Activated CD4-positive, alpha-beta T cell treated with anti-CD3 and anti-CD28 coated beads for 36 hours (primary cell): Measurements from ENCODE around the gene TMEM30A. TPM values are rescaled to one million over a fixed set of nuclear protein-coding genes. Genes with fewer than 3 reads are reported as not detected.

Source experiments
- ATAC-seq: fragments of 200-7000 bp; cut with Tn5 transposase; one replicate; pipeline ENCODE4 v1.10.0; 2021; ENCODE audit warnings: mild to moderate bottlenecking, moderate library complexity
- CTCF ChIA-PET: fragments of 350-600 bp; sonication (Branson Sonifier 250); formaldehyde crosslinking; loops from one replicate; lab custom pipeline; 2021; ENCODE audit warnings: antibody characterized with exemption; lab: Charles Lee
- POLR2A ChIA-PET: fragments of 350-600 bp; sonication (Branson Sonifier 250); formaldehyde crosslinking; loops from one replicate; lab custom pipeline; 2021; ENCODE audit warnings: antibody characterized with exemption, inconsistent platforms; lab: Charles Lee
- DNase-seq: peaks from one replicate; pipeline ENCODE4 v3.0.0-alpha.2; 2020
- H3K27ac Mint-ChIP-seq: one replicate; pipeline ENCODE4 v1.8.0; 2021; ENCODE audit warnings: mixed read lengths
- H3K27me3 Mint-ChIP-seq: one replicate; pipeline ENCODE4 v1.8.0; 2021; ENCODE audit warnings: mixed read lengths
- H3K36me3 Mint-ChIP-seq: one replicate; pipeline ENCODE4 v1.8.0; 2021; ENCODE audit warnings: low read depth, mixed read lengths
- H3K4me1 Mint-ChIP-seq: one replicate; pipeline ENCODE4 v1.8.0; 2021; ENCODE audit warnings: mixed read lengths
- H3K4me3 Mint-ChIP-seq: one replicate; pipeline ENCODE4 v1.8.0; 2021; ENCODE audit warnings: mild to moderate bottlenecking, moderate library complexity, mixed read lengths
- H3K9me3 Mint-ChIP-seq: one replicate; pipeline ENCODE4 v1.8.0; 2021; ENCODE audit warnings: low read depth, mixed read lengths
- intact Hi-C, 2 experiments: fragments of 100-400 bp; cut with DNase I in 1 of 2; cut with micrococcal nuclease in 1 of 2; formaldehyde crosslinking; loops; one replicate each; pipeline versions ENCODE4 v1.14.2 to v1.15.1; 2022 to 2024; cut with DNase I, micrococcal nuclease
- total RNA-seq, 2 experiments: library from RNA; stranded (reverse); gene quantifications; one replicate each; pipeline ENCODE4 v1.2.3, GENCODE V29; 2021

TMEM30A gene
- total RNA-seq, 2 experiments from 2014 or later = 23.4 to 44.3 TPM

- H3K27ac Mint-ChIP-seq = no peak overlapping the region
- DNase-seq (no peak), ATAC-seq (no peak)
- ChIA-PET POLR2A (no interaction called here), CTCF (interaction anchor here (0.7 to 2.1 kb wide), 3 partner anchors 26 to 1580 kb away, joined by 3 to 8 read pairs (median 3); no protein-coding TSS in a partner anchor)
- H3K36me3 Mint-ChIP-seq = peaks cover 18% of the 10 kb centered on the region
- no peaks in the 10 kb centered on the region for H3K27me3 Mint-ChIP-seq
- no peaks in the 10 kb centered on the region for H3K9me3 Mint-ChIP-seq
- intact Hi-C loops = no loop called here
- peaks cover 6% of the 10 kb centered on the region for H3K4me1 Mint-ChIP-seq
- no peak overlapping the region for H3K4me3 Mint-ChIP-seq
Measured at GRCh38 chr6:75234126-75234865, 50.3 kb downstream of the TMEM30A start.

- POLR2A ChIA-PET = no interaction called here
- no peak overlapping the region for H3K4me3 Mint-ChIP-seq
- H3K9me3 Mint-ChIP-seq = no peaks in the 10 kb centered on the region
- intact Hi-C loops = no loop called here
- H3K27me3 Mint-ChIP-seq = no peaks in the 10 kb centered on the region
- CTCF ChIA-PET = interaction anchor here (0.7 to 2.1 kb wide), 2 partner anchors 25 to 291 kb away, joined by 4 to 8 read pairs; no protein-coding TSS in a partner anchor
- no peak overlapping the region for H3K27ac Mint-ChIP-seq
- H3K36me3 Mint-ChIP-seq = peaks cover 11% of the 10 kb centered on the region
- DNase-seq (no peak), ATAC-seq (no peak)
- H3K4me1 Mint-ChIP-seq = no peaks in the 10 kb centered on the region
Measured at GRCh38 chr6:75233092-75233615, 51.4 kb downstream of the TMEM30A start.

- DNase-seq (peak; percentile 19), ATAC-seq (no peak)
- Mint-ChIP-seq H3K4me1 (no peaks in the 10 kb centered on the region), H3K27me3 (no peaks in the 10 kb centered on the region), H3K9me3 (no peaks in the 10 kb centered on the region), H3K27ac (no peak overlapping the region), H3K36me3 (no peaks in the 10 kb centered on the region), H3K4me3 (no peak overlapping the region)
- intact Hi-C loops = no loop called here
- ChIA-PET POLR2A (no interaction called here), CTCF (no interaction called here)
Measured at GRCh38 chr6:75230484-75231325, 53.9 kb downstream of the TMEM30A start.

DNA sequence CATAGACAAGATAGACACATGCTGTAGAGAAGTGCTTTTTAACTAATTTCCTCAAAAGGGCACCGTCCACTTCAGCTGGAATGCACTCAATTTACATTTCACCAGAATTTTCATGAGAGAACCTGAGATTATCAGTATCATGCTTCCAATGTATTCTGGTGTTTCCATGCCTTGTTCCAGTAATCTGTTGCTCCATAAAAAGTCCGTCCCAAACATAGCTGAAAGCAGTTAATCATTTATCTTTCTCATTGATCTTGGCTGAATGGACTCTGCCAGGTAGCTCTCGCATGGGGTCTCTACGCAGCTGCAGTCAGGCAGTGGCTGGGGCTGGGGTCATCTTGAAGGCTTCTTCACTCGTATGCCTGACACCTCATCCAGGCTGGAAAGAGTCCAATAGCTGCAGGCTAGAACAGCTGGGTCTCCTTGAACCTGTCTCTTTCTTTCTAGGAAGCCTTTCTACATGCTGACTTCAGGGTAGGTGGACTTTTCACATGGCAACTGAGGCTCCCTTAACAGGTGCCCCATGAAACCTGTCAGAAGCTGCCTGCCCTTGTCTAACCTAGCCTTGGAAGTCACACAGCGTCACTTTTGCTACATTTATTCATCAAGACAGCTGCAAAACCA, 60.2 kb downstream of the TMEM30A start:
- CTCF ChIA-PET = interaction anchor here (3.0 kb wide), 1 partner anchor 14 kb away, joined by 20 read pairs; no protein-coding TSS in a partner anchor
- Mint-ChIP-seq H3K4me3 (no peak overlapping the region), H3K27ac (no peak overlapping the region), H3K9me3 (no peaks in the 10 kb centered on the region), H3K27me3 (peaks cover 13% of the 10 kb centered on the region), H3K36me3 (no peaks in the 10 kb centered on the region), H3K4me1 (no peaks in the 10 kb centered on the region)
- DNase-seq (no peak), ATAC-seq (no peak)
- POLR2A ChIA-PET = no interaction called here
- intact Hi-C loops = no loop called here

GRCh38 chr6:75223428-75223827, 61.2 kb downstream of the TMEM30A start:
- intact Hi-C loops = no loop called here

DNA sequence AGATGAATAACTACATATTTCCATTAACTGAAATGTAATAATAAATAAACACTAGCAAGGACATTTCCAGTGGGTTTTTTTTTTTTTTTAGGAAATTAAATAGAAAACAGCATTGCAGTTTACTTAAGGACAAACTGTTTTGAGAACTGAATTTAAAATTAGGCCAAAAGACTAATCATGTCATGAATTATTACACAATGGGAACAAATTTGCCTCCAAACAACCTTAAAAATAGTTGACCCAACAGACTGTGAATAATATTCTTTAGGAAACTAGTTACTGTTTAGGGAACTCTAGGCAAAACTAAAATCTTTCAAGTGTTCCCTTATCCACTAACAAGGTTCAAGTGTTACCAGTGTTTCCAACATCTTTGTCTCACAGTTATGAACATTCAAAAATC, 62.3 kb downstream of the TMEM30A start:
- no peak overlapping the region for H3K27ac Mint-ChIP-seq
- ChIA-PET CTCF (interaction anchor here (2.7 to 3.0 kb wide), 2 partner anchors 12 to 13 kb away, joined by 20 to 24 read pairs; no protein-coding TSS in a partner anchor), POLR2A (no interaction called here)
- peaks cover 5% of the 10 kb centered on the region for H3K4me1 Mint-ChIP-seq
- H3K36me3 Mint-ChIP-seq = no peaks in the 10 kb centered on the region
- H3K9me3 Mint-ChIP-seq = no peaks in the 10 kb centered on the region
- H3K4me3 Mint-ChIP-seq = no peak overlapping the region
- peaks cover 21% of the 10 kb centered on the region for H3K27me3 Mint-ChIP-seq
- intact Hi-C loops = no loop called here
- DNase-seq (no peak), ATAC-seq (no peak)

More at GRCh38 chr6:75223428-75223827, 61.2 kb downstream of the TMEM30A start:
- peaks cover 15% of the 10 kb centered on the region for H3K27me3 Mint-ChIP-seq
- H3K27ac Mint-ChIP-seq = no peak overlapping the region
- H3K9me3 Mint-ChIP-seq = no peaks in the 10 kb centered on the region
- no peak for ATAC-seq
- ChIA-PET CTCF (interaction anchor here (0.6 to 3.0 kb wide), 2 partner anchors 13 to 223 kb away, joined by 3 to 20 read pairs; no protein-coding TSS in a partner anchor), POLR2A (no interaction called here)
- H3K4me1 Mint-ChIP-seq = no peaks in the 10 kb centered on the region
- DNase-seq = no peak
- no peaks in the 10 kb centered on the region for H3K36me3 Mint-ChIP-seq
- no peak overlapping the region for H3K4me3 Mint-ChIP-seq

DNA sequence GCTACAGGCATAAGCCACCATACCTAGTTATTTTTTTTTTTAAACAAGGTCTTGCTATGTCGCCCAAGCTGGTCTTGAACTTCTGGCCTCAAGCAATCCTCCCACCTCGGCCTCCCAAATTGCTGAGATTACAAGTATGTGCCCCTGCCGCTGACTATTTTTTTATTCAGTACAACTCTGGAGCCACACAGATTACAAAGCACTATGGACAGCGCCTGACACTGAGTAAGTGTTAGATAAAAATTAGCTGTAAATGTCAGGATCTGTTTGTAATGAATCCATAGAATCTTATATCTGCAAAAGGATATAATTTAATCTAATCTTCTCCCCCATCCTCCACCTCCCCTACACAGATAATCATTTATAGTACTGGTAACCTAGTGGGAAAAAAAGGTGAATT, 63.5 kb downstream of the TMEM30A start:
- H3K4me3 Mint-ChIP-seq = no peak overlapping the region
- intact Hi-C loops = no loop called here
- ATAC-seq (no peak), DNase-seq (no peak)
- ChIA-PET CTCF (interaction anchor here (0.6 to 2.7 kb wide), 6 partner anchors 8 to 1520 kb away, joined by 3 to 24 read pairs (median 4); no protein-coding TSS in a partner anchor), POLR2A (no interaction called here)
- peaks cover 23% of the 10 kb centered on the region for H3K27me3 Mint-ChIP-seq
- H3K4me1 Mint-ChIP-seq = peaks cover 7% of the 10 kb centered on the region
- H3K9me3 Mint-ChIP-seq = no peaks in the 10 kb centered on the region
- H3K36me3 Mint-ChIP-seq = no peaks in the 10 kb centered on the region
- no peak overlapping the region for H3K27ac Mint-ChIP-seq

DNA sequence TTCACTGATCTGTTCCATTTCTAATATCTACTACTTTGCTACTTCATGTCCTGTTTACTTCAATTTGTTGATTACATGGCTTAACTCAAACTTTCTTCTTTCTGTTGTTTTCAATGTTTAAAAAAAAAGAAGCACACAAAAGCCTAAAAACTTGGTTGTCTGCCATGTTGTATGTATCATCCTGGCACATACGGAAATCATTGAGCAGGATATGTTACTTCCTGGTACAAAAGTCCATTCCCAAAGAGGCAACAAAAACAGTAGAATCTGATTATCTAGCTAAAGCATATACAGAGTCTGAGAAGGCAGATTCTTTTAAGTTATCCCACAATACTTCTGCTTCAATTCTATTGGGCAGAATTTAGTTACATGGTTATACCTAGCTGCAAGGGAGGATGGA, 64.2 kb downstream of the TMEM30A start:
- H3K27ac Mint-ChIP-seq = no peak overlapping the region
- intact Hi-C loops = no loop called here
- H3K27me3 Mint-ChIP-seq = peaks cover 29% of the 10 kb centered on the region
- ChIA-PET CTCF (interaction anchor here (0.6 to 2.7 kb wide), 5 partner anchors 9 to 1484 kb away, joined by 3 to 24 read pairs (median 5); partner anchors contain the start of gene COL12A1), POLR2A (no interaction called here)
- H3K4me3 Mint-ChIP-seq = no peak overlapping the region
- peaks cover 7% of the 10 kb centered on the region for H3K4me1 Mint-ChIP-seq
- ATAC-seq (no peak), DNase-seq (no peak)
- H3K9me3 Mint-ChIP-seq = no peaks in the 10 kb centered on the region
- H3K36me3 Mint-ChIP-seq = no peaks in the 10 kb centered on the region

GRCh38 chr6:75219263-75219662, 65.3 kb downstream of the TMEM30A start:
- intact Hi-C loops = no loop called here
- H3K27ac Mint-ChIP-seq = no peak overlapping the region
- H3K27me3 Mint-ChIP-seq = peaks cover 27% of the 10 kb centered on the region
- no peaks in the 10 kb centered on the region for H3K36me3 Mint-ChIP-seq
- no peaks in the 10 kb centered on the region for H3K9me3 Mint-ChIP-seq
- CTCF ChIA-PET = interaction anchor here (0.9 to 2.7 kb wide), 3 partner anchors 10 to 1486 kb away, joined by 3 to 24 read pairs (median 5); partner anchors contain the start of gene COL12A1
- no peak overlapping the region for H3K4me3 Mint-ChIP-seq
- peaks cover 7% of the 10 kb centered on the region for H3K4me1 Mint-ChIP-seq
- DNase-seq = no peak
- POLR2A ChIA-PET = no interaction called here
- no peak for ATAC-seq

- Mint-ChIP-seq H3K36me3 (no peaks in the 10 kb centered on the region), H3K4me1 (peaks cover 7% of the 10 kb centered on the region), H3K9me3 (no peaks in the 10 kb centered on the region), H3K27me3 (peaks cover 27% of the 10 kb centered on the region), H3K4me3 (no peak overlapping the region), H3K27ac (no peak overlapping the region)
- CTCF ChIA-PET = interaction anchor here (0.6 to 1.5 kb wide), 4 partner anchors 9 to 345 kb away, joined by 3 to 5 read pairs (median 3); no protein-coding TSS in a partner anchor
- peak; percentile 63 for ATAC-seq
- no peak for DNase-seq
- POLR2A ChIA-PET = no interaction called here
- intact Hi-C loops = no loop called here
Measured at GRCh38 chr6:75217193-75217592, 67.4 kb downstream of the TMEM30A start.

- no peaks in the 10 kb centered on the region for H3K9me3 Mint-ChIP-seq
- H3K27ac Mint-ChIP-seq = no peak overlapping the region
- ChIA-PET POLR2A (no interaction called here), CTCF (no interaction called here)
- no peak for DNase-seq
- no peak overlapping the region for H3K4me3 Mint-ChIP-seq
- no peaks in the 10 kb centered on the region for H3K36me3 Mint-ChIP-seq
- peaks cover 34% of the 10 kb centered on the region for H3K27me3 Mint-ChIP-seq
- ATAC-seq = no peak
- intact Hi-C loops = no loop called here
- H3K4me1 Mint-ChIP-seq = peaks cover 7% of the 10 kb centered on the region
Measured at GRCh38 chr6:75215291-75215690, 69.3 kb downstream of the TMEM30A start.
